Suppressor macrophage treated with lipopolysaccharide for 1 hour (primary cell): ENCODE data around the gene PAK1.

Experiments
- DNase-seq, 3 donors: peaks; one replicate each; pipeline ENCODE4 v3.0.0-alpha.2; 2020 to 2022

Gene PAK1

DNA sequence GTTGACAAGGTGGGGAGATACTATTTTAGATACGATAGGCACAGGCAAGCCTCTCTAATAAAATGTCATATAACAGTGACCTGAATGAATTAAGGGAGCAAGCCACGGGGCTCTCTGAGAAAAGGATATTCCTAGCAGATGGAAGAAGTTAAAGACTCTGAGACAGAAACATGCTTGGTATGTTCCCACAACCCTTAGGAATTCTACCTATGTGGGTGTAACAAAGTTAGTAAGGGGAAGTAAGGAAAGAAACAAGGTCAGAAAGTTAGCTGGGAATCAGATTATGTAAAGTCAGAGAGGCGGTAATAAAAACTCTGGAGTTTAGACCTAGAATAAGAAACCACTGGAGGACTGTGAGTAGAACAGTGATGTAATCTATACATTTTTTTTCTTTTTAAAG, 112.7 kb downstream of the PAK1 start:
- no peak for DNase-seq

DNA sequence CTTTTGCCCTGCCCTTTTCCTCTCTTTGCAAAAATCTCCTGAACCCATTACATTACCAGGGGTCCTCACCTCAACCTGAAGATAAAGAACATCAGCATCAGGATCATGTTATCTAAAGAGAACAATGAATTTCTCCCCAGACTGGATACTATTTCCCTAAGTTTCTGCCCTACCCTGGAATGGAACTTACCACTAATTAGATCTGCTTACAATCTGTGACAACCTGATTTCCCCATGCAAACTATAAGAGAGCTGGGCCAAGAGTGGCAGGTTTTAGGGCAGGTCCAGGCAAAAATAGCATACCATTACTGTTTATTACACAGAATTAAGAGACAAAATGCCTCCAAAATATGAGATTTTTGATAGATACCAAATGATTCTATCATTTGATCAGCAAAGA, 114.4 kb downstream of the PAK1 start:
- DNase-seq, result no peak

DNA sequence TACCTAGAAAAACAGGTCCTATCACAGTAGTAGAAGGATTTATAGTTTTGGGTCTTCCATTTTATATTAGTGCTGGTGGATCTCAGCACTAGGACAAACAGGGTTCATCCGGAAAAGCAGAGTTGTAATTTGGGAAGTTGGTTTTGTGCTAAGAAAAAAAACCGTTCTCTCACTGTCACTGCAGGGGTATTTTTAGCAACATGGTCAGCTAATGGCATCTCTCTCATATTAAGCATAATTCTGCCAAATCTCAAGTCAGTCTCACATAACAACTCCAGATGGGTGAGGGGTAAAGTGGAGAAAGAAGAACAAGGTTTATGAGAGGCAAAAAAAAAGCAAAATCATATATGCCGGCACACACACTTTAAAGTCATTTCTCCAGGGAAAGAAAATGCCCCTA, 120.8 kb downstream of the PAK1 start:
- DNase-seq, result no peak

DNA sequence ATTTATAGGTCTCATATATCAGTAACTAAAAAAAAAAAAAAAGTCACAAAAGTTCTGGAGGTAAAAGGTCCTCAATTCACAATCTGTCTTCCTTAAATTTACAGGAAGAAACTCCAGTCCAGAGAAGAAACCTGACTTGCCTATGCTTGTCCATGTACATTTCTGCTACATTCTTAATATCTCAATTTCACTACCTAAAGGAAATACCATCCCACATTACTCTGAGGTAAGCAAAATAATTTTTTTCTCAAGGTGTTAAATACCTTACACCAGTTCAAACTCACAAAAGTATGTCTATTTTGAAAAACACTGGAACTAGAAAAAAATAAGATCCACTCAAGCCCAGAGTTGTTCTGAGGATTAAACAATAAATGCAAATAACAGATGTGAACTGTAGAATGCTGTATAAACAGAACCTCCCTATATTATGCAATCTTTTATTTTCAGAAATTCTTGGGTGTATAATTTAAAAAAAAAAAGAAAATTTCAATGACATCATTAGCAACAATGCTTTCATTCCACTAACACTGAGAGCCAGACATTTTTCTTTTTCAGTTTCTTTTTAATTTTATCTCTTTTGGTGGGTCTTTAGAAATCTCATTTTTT, 122.5 kb downstream of the PAK1 start:
- no peak for DNase-seq

DNA sequence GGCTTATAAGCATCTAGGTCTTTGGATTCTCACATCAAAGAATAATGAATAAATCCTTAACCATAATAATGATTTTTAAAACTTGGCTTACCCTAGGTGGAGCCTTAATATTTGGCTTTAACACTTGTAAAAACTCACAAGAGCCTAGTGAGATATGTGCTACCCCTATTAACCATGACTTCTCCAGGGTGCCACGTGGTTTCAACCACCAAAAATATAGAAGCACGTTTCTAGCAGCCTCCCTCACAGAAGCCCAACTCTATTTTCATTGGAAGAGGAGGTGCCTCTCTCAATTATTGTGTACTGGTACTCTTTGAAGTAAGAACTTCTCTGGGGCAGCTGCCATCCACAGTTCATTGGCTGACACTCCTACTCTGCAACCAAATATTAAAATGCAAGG, 125.9 kb downstream of the PAK1 start:
- no peak for DNase-seq

DNA sequence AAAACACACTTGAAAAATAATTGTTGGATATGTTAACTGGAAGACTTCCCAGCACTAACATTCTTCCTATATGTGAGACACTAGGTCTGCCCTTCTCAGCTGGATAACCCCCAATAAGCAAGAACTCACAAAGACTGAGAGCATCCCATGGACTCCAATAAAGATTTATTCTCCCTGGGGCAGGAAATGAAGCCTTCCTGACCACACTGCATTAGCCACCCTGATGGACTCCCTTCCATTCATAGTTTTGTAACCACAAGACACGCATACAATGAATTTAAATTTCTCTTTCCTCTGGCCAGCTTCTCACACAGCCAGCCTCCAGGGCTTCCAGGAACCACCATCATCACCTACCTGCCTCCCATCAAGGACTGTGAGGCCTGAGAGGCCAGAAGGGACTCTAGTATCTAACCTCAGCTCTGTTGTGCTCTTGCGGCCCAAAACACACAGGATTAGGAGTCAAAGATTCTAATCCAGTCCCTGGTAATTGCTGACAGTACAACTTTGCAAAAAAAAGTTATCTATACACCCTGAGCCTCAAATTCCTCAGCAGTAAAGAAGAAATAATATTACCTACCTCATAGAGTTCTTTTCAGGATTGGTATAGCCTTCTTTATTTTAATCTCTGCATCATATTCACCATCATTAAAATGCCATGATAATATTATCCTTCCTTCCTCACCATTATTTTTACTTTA, 126.8 kb downstream of the PAK1 start:
- no peak for DNase-seq

DNA sequence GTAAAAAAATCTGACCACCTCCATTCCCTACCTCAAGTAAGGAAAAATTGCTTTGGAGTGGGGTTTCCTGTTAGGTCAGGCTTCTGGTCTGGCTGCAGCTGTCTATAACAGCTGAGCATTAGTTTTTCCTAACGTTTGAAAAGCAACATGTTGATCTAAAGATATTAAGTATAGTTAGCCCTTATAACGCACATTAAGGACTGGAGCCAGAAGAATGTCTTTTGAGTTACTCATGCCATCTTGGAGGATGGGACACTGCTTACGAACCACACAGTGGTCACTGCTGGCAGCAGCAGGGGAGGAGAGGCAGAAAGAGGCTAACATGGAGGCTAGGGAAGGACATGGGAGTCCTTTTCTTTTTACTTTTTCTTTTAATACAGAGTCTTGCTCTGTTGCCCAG, 128.3 kb downstream of the PAK1 start:
- DNase-seq, result no peak

DNA sequence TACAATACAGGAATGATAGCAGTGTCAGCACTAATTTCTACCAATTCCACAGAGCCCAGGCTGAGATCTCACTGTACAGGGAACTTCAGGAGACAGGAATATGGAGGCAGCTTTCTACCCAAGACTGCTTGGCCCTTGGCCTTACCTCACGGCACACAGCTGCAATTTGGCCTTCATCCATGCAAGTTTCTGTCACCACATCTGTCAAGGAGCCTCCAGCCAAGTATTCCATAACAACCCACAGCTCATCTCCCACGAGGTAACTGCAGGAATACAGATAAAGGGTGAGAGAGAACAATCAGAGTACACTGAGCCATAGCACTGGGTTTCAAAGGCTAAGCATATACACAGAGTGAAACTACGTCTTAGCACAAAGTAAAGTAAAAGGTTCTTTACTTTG, 133.4 kb downstream of the PAK1 start:
- DNase-seq, result no peak

DNA sequence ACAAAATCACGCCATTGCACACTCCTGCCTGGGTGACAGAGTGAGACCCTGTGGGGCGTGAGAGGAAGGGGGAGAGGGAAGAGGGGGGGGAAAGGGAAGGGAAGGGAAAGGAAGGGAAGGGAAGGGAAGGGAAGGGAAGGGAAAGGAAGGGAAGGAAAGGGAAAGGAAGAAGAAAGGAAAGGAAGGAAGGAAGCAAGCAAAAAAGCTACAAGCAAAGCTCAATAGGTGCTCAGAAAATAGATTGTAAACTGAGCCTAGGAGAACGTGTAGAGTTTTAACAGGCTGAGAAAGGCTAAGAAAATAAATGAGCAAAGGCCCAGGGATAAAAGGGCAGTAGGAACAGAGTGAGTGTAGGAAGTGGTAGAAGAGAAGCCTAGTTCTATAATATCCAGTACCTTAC, 141.6 kb downstream of the PAK1 start:
- DNase-seq, result no peak

DNA sequence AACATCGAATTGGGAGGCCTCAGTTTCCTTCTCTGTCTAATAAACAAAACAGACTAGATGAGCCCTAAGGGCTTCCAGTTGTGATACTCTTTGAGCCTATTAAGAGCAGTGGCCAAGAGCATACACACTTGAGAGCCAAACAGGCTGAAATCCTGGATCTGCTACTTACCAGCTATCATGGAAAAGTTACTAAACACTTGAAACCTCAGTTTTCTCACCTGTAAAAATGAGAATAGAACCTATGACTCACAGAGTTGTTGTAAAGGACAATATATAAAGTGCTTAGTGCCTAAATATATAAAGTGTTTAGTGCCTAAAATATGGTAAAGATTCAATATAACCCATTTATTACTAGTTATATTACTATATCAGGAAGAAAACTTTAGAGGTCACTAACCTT, 148.7 kb downstream of the PAK1 start:
- no peak for DNase-seq

DNA sequence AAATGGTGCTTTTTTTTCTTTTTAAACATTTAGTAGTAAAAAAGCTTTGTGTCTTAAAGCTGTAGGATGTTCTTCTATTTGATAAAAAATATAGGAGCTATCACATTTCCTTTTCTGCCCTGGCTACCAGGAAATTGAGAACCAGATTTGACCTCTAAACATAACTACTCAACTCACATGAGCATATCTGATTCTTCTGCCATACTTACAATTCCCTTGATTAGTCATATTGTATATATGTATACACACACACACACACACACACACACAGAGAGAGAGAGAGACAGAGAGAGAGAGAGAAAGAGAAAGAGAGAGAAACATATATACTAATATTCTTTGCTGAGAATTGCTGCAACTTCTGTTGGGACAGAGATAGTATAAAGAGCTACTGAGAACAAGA, 149.4 kb downstream of the PAK1 start:
- DNase-seq, result no peak

DNA sequence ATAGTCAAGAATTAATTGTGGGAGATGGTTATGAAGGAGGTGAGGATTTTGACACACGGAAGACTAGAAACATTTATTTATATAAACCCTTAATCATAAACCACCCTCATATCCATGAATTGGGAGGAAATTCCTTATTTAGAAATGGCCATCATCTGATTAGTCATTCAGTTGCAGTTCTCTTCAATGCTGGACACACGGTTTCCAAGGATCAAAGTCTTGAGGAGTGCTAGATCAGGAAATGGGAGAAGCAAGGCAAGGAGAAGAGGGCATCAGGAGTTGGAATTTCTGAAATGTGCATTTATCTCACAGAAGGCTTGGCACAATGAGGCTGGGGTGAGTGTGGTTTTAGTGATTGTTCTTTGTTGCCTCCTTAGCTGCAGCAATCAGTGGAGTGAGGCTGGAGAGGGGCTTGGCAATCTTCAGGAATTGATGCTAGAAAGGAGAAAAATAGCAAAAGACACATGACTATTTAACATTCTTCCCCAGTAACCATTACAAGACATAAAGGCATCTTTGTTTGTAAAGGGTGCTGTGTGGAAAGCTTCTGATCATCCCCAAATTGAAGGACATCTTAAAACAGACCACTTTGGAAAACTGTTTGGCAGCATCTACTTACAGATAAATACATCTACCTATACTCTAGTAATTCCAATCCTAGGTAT, 150.8 kb downstream of the PAK1 start:
- no peak for DNase-seq

DNA sequence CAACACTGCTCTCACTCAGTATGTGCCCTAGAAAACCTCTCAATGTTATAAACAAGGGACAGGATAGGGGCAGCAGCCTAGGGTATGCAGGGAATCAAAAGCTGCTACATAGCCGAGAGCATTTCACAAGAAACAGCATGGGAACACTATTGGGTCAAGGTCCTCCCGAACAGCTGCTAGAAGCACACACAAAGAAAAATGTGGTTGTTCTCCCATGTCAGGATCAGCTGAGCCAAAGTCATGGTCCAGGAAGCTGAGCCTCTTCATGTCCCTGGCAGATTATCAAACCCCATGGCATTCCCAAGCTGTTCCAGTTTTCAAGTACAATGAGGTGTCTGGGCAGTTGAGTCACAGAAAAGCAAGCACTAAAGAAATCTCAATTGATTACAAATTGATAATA, 151.4 kb downstream of the PAK1 start:
- no peak for DNase-seq

DNA sequence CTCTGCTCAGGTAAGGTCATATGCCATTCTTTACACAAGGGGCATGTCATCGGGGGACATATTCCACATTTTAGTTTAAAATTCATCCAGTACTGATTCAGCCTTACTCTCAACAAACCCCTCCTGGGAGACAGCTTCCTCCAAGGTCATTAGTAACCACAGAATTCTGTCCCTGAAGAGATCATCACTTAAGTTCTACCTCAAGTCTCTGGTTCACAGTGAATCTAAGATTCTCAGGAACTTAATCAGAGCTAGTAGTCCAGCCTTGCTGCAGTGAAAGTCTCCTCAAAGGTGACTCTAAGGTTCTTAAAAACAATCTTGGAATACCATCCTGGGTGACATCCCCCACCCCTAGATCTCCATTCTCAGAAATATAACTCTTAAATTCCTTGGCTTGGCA, 153.5 kb downstream of the PAK1 start:
- DNase-seq, result no peak

DNA sequence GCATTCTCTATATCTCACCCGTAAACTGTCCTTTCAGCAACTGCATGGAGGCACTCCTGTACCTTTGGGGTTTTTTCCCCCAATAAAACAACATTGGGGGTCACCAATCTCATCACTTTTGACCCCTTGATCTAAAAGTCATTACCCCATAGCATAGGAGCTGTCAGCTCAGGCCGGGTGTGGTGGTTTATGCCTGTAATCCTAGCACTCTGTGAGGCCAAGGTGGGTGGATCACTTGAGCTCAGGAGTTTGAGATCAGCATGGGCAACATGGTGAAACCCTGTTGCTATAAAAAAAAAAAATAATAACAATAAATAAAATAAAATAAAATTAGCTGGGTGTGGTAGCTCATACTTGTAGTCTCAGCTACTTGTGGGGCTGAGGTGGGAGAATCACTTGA, 155.3 kb downstream of the PAK1 start:
- no peak for DNase-seq

DNA sequence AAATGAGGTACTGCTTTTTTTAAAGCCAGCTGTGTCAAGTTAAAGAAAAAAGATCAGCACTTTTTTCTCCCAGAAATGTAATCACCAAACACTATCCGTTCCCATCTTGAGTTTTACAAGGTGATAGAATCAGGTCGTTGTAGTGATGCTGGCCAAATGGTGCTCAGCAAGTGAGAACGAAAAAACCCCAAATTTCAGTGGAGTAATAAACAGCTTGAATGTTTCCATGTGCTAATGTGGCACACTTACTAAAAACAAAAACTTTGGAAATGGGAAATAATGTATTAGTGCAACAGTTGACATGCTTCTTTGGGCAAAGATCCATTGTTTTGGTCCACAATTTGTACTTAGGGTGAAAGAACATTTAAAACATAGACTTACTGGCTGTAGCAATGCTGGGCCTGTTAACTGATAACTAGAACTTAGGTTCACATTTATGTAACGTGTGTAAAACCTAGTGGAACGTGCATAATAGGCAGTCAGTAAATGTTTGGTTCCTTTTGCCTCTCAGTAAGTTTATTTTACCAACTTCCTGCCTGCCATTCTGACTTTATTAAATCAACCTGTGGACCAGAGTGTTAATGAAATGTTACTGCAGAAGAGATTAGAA, 157.1 kb downstream of the PAK1 start:
- DNase-seq, result no peak

DNA sequence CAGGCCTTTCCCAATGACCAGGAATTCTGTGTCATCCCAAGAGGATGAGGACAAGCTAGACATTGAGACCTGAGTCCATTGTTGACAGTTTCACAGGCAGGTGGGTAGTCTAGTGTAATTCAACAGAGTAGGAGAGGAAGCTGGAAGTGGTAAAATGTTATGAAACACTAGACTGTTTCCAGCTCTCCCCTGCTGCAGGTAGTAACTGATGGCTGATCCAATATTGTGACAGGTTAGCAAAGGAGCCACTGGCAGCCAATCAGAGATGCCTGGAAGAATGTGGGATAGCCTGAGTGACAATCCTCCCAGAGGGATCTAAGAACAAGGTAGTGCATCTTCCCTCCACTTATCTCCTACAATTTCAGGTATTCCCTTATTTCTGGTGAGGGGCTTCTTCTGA, 161.8 kb downstream of the PAK1 start:
- DNase-seq, result no peak

DNA sequence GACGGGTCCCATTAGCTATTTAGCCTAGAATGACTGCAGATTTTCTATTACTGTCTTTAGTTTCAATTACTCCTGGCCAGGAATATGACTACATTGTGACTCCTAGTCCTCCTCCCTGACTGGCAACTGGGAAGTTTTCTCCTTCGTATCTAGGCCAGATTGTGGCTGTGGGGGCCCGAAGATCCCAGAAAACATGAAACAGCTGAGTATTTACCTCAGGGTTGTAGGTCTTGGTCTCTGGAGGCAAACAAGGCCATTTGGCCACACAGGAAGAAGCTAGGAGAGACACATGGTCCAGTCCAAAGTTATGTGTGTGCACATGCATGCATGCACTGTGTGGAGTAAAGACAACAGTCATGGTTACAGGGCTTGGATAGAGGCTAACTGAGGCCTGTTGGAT, 162.2 kb downstream of the PAK1 start:
- no peak for DNase-seq

DNA sequence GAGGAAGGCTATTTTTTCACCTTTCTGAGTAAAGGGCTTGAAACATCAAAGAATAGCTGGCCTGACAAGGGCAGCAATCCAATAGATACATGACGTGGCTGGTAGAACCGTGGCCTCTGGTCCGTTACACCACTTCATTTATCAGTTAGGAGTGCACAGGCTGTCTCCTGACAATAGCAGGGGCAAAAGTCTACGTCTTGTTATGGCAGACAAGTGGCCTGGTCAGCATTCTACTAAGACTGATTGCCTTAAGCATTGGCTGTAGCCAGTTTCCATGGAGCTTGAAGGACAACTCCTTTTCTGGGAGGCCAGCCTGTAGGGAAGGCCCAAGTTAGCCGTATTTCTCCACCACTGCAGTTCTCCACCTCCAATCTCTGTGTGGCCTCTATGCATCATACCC, 163.2 kb downstream of the PAK1 start:
- no peak for DNase-seq

DNA sequence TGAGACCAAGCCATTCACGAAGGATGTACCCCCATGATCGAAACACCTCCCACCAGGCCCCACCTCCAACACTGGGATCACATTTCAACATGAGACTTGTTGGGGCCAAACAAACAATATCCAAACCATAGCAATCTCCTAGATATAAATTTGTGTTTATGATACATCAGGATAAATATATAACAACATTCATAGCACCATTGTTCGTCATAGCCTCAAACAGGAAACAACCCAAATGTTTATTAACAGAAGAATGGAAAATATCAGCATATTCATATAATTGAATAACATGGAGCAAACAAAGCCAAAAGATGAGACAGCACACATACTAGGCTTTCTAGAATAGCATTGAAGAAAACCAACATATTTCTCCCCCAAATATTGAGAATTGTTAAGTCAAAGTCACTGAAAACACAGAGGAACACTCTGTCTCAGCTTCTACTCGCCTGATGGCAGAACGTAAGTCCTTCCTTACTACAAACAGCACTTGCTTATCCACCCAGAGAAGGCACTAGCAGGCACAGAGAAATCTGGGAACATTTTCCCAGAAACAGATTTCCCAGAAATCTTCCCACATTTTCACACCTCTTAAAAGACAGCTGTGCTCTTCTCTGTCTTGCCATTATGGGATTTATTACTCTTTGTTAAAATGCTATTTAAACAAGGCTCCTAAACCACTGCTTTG, 164.4 kb downstream of the PAK1 start:
- no peak for DNase-seq

DNA sequence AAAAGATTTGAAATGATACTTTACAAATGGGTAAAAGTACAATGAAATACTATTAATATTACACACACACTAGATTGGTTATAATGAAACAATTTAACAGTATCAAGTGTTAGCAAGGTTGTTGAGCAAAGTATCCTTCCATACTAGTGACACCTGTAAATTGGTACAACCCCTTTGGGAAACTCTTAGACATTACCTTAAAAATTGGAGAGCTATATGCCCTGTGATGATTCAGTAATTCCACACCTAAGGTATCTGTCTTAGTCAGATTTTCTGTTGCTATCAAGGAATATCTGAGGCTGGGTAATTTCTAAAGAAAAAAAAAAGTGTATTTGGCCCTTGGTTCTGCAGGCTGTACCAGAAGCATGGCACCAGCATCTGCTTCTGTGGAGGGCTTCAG, 165.1 kb downstream of the PAK1 start:
- DNase-seq, result no peak

DNA sequence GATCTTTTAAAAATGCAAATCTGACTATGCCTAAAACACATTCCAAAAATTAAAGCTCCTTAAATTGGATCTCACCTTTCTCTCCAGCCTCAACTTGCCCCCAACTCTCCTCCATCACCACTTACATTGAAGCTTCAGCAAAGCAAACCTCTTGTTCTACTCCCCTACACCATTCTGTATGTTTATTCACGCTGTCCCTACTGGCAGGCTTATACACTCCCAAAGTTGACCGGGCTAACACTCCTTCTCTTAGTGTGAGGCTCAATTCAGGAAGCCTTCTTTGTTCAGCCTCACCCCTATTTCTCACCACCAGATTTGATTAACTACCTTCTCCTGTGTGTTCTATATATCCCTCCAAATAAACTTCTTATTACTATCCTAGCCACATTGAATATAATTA, 170.6 kb downstream of the PAK1 start:
- no peak for DNase-seq

DNA sequence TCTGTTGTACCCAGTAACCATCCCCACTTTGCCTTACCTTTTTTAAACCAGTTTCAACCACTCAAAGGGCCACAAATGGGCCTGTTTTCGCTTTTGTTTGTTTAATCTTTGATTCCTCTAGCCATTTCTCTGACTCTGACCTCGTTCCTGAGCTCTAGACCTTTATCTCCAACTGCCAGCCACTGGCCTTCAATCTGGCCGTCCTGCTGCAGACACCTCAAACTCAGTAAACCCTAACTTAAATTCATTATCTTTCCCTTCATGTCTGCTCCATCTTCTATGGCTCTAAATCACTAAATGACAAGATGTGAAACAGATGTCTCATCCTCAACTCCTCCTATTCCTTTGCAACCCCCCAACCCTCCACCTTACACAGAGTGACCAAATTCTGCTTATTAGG, 171.1 kb downstream of the PAK1 start:
- no peak for DNase-seq

DNA sequence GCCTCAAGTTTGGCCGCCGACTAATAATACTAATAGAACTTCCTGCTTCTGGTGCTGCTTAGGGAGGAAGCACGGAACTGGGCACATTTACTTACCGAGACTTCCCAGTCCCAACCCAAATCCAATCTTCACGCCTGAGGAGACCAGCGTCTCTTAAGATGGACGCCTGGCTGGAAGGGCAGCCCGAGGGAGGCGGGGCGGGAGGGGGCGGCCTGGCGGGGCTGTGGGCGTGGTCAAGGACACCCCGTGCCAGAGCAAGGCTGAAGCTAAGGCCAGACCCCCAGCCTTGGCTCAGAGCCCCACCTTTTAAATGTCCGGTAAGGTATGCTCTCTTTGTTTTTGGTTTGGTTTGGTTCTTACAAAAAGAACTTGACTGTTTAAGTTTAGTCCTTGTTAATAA, 172.4 kb downstream of the PAK1 start, which contains the start of gene GDPD4:
GDPD4 (minus strand) TSS at position 177 of the 400 bp plus-strand sequence. CDS start 16,549 bp downstream, outside the sequence.
- DNase-seq, result no peak
